Activated T-helper 17 cell treated with anti-CD3 and anti-CD28 coated beads, Interleukin-2, amount 50 U/mL, for 72 hours (primary cell): ENCODE data around the gene ITPKB. TPM values are rescaled to one million over a fixed set of nuclear protein-coding genes. Genes with fewer than 3 reads are reported as not detected.

ENCODE experiments used
- ATAC-seq: fragments of 150-1000 bp; cut with Tn5 transposase; replicated peaks from 2 replicates; pipeline ENCODE4 v1.10.0; 2021; ENCODE audit warnings: mild to moderate bottlenecking, moderate library complexity
- H3K27ac Mint-ChIP-seq: one replicate; pipeline ENCODE4 v1.8.0; 2022; ENCODE audit warnings: mixed read lengths
- H3K27me3 Mint-ChIP-seq: one replicate; pipeline ENCODE4 v1.8.0; 2022; ENCODE audit warnings: mixed read lengths
- H3K36me3 Mint-ChIP-seq: one replicate; pipeline ENCODE4 v1.8.0; 2022; ENCODE audit warnings: low read depth, mild to moderate bottlenecking, mixed read lengths
- H3K4me1 Mint-ChIP-seq: one replicate; pipeline ENCODE4 v1.8.0; 2022; ENCODE audit warnings: mixed read lengths
- H3K4me3 Mint-ChIP-seq: one replicate; pipeline ENCODE4 v1.8.0; 2022; ENCODE audit warnings: mild to moderate bottlenecking, mixed read lengths
- H3K9me3 Mint-ChIP-seq: one replicate; pipeline ENCODE4 v1.8.0; 2022; ENCODE audit warnings: mixed read lengths
- total RNA-seq, 2 donors: library from RNA; stranded (reverse); gene quantifications; one replicate each; pipeline ENCODE4 v1.2.3, GENCODE V29; 2022

ITPKB gene
- total RNA-seq, 2 donors from 2014 or later = 30.1 to 39.2 TPM

- H3K27me3 Mint-ChIP-seq = peaks cover 9% of the 10 kb centered on the region
- ATAC-seq = no peak
- no peaks in the 10 kb centered on the region for H3K36me3 Mint-ChIP-seq
- no peak overlapping the region for H3K4me3 Mint-ChIP-seq
- no peaks in the 10 kb centered on the region for H3K9me3 Mint-ChIP-seq
- no peak overlapping the region for H3K27ac Mint-ChIP-seq
- H3K4me1 Mint-ChIP-seq = no peaks in the 10 kb centered on the region
Observed at GRCh38 chr1:226586650-226587422, 152.2 kb downstream of the ITPKB start.

- Mint-ChIP-seq H3K27ac (no peak overlapping the region), H3K9me3 (no peaks in the 10 kb centered on the region), H3K4me1 (no peaks in the 10 kb centered on the region), H3K36me3 (no peaks in the 10 kb centered on the region), H3K27me3 (peaks cover 9% of the 10 kb centered on the region), H3K4me3 (no peak overlapping the region)
- no peak for ATAC-seq
Observed at GRCh38 chr1:226586116-226586515, 153.0 kb downstream of the ITPKB start.

GRCh38 chr1:226584164-226584563 is 154.9 kb downstream of the ITPKB start:
- H3K4me1 Mint-ChIP-seq = no peaks in the 10 kb centered on the region
- no peaks in the 10 kb centered on the region for H3K36me3 Mint-ChIP-seq
- no peak overlapping the region for H3K27ac Mint-ChIP-seq
- H3K4me3 Mint-ChIP-seq = no peak overlapping the region
- peaks cover 5% of the 10 kb centered on the region for H3K27me3 Mint-ChIP-seq
- no peaks in the 10 kb centered on the region for H3K9me3 Mint-ChIP-seq
- ATAC-seq = no peak

GRCh38 chr1:226582966-226583365 is 156.1 kb downstream of the ITPKB start:
- Mint-ChIP-seq H3K4me3 (no peak overlapping the region), H3K4me1 (no peaks in the 10 kb centered on the region), H3K36me3 (no peaks in the 10 kb centered on the region), H3K9me3 (no peaks in the 10 kb centered on the region), H3K27me3 (peaks cover 5% of the 10 kb centered on the region), H3K27ac (no peak overlapping the region)
- no peak for ATAC-seq

Other genes with a start within 250 kb of the ITPKB start
- gene STUM, start 190.5 kb downstream of the ITPKB start, total RNA-seq = not detected
- gene PSEN2, start 131.3 kb upstream of the ITPKB start, total RNA-seq = 10 to 100 TPM in 1 of 2 donors, 1 to 10 TPM in 1; 8.2 to 11.0 TPM
- 10 to 100 TPM; 28.8 to 43.1 TPM for gene COQ8A, start 201.0 kb upstream of the ITPKB start, total RNA-seq